HG02970 (cell line): ENCODE data around the gene PANK2.
"Not testable (repeated sequence)": the region's sequence is repeated elsewhere in the genome, so short reads cannot be mapped to it uniquely, and the experiment has no call there.

Experiments used
- ATAC-seq: cut with Tn5 transposase; IDR thresholded peaks from one replicate; pipeline ENCODE4 v1.9.1; 2021; ENCODE audit warnings: mild to moderate bottlenecking, moderate library complexity, moderate number of reproducible peaks; ENCODE audit not compliant: unreplicated experiment, low FRiP score

PANK2 gene

GRCh38 chr20:3925113-3925695, 36.0 kb downstream of the PANK2 start:
- ATAC-seq, result no peak

DNA sequence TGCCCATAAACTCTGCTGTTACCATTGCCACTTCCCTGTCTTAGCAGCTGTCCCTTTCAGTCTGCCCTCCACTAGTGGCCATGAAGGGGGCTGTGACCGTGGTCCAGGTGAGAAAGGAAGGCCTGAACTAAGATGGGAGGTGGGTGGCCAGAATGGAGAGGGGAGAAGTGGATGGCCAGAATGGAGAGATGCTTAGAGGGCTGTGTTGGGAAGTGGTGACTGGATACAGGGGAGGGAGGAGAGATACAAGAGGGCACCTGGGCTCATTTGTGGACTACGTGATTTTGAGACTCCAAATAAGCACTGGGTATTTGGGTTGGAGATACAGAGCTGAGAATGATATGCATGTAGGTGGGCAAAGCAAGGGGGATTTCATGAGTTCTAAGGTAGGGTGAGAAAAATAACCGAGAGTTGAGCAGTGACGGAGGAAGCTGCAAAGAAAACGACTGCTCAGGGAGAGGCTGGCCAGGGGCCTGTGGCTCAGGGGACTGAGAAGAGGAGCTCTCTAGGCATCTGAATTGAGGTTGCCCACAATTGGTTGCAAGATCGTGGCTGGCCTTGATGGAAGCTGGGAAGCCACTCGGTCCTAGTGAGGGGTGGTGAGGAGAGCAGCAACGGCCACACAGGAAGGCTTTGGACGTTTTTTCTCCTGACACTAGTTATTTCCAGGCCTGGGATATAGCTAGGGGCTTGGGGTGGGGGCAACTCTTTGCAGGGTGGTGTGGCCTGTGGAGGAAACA, 36.9 kb downstream of the PANK2 start:
- ATAC-seq, result no peak

DNA sequence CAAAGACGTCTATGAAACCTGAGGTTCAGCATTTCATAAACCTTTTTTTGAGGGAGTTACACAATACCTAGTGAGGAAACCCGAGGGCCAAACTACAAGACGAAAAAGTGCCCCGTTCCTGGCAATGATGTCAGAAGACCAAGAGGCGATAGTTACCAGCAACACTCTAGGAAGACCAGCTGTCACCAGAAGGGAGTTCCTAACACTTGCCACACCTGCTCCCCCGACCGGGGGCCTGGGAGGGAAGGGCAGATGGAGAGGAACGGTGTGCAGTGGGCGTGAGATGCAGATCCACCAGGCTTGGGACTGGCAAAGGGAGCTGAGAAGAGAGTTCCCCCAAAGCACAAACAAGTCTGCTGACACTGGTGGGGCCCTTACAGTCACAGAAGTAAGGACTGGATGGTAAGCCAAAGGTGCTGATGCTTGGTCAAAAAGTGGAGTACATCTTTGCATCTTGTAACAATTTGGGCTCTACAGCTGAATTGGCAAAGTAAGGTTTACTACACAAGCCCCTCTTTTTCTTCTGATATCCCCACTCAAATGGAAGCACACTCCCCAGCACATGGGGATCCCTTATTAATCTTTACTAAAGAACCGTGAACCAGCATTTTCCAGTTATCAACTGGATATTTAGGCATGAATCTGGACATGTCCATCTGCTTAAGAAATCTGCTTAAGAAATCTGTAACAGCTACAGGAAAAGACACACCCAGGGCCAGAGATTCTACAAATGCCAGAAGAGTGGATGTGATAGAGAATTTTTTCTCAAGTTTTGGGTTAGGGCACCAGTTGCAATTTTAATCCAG, 38.5 kb downstream of the PANK2 start:
- no peak for ATAC-seq

GRCh38 chr20:3929713-3930060, 40.5 kb downstream of the PANK2 start:
- ATAC-seq, result no peak

DNA sequence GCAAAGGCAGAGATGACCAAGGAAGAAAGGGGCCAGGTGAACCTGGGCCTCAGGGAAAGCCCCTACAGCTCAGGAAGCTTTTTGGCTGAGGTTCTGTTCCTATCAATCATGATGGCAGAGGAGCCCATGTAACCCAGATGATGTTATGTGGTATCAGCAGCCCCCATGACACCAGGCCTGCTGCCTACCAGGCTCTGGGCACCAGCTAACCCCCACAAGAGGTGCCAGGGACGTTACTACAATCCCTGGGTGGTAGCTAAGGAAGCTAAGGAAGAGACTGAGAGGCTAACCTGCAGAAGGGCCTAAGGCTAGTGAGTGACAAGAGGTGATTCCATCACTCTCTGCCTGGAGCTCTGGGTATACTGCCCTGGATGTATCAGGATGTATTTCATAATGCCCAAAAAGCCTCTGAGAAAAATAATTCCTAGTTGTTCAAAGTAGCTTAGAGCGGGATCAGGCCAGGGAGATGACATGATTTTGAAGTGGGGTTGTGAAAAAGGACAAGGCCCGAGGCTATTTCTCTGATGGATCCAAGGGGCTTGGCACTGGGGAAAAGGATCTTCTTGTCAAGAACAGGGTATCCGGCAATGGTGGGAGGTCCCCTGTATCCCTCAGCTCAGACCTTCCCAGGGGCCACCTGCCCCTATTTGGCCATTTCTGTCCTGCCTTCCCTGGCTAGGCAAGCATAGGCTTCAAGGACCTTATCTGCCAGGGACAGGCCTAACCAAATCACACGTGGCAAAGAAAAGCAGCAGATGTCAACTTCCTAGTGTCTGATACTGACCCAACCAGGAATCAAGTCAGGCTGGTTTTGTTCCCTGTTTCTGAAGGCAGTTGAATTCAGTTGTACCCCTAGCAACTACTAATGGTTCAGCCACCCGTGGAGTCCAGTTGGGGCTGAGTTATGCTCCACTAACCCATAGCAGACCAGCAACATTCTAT, 41.3 kb downstream of the PANK2 start:
- ATAC-seq, result no peak

GRCh38 chr20:3931664-3932063, 42.5 kb downstream of the PANK2 start:
- ATAC-seq, result no peak

DNA sequence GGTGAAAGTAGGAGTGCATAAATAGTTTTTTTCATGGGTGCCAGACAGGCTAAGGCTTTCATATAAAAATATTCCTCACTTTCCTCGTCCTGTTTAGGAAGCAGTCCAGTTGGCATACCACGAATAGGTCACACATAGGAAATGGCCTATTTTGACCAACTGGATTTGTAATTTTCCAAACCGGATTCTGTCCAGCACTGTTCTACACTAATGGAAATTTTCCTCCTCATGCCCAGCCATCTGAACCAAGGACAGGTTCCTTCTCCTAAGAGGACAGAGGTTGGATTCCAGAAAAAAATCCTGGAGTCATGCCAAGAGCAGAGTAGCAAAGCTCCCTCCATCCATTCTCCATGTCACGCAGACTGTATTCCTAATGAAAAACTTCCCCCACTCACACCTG, 43.1 kb downstream of the PANK2 start:
- ATAC-seq, result no peak

DNA sequence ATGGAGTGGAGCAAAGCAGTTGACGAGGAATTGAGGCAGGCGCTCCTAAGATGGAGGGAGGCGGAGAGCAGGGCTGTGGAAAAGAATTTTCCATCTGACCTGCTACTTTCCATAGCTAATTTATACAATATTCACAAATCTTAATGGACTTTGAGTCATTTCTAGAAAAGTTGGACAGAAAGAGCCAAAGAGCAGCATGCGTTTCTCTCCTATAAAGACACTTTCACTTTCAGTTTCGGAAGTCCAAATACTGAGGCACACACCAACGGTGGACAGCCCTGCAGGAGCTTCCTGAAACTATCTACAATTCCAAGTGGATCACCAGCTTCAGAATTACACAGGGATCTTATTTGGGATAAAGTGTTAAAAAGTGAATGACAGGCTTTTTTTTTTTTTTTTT, 43.5 kb downstream of the PANK2 start:
- ATAC-seq, result no peak

- ATAC-seq, result no peak
Measured at GRCh38 chr20:3933218-3933617, 44.0 kb downstream of the PANK2 start.

DNA sequence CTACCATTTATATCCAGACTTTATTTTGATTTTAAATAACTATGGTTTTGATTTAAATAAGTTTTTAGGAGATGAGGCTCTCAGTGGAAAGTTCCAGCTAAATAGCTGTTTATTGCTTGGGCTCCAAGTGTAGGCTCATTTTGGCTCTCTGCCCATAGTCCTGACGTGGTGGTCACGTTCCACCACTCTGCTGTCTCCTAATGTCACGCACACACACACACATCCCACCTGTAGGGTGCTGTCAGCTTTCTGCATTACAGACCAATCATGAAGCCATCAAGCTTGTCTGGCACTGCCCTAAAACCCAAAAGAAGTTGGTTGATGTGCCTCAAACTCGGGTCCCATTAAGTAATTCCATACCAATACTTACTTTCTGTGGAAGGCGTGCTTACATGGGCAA, 45.4 kb downstream of the PANK2 start:
- no peak for ATAC-seq

GRCh38 chr20:3935295-3935955, 46.2 kb downstream of the PANK2 start:
- no peak for ATAC-seq

DNA sequence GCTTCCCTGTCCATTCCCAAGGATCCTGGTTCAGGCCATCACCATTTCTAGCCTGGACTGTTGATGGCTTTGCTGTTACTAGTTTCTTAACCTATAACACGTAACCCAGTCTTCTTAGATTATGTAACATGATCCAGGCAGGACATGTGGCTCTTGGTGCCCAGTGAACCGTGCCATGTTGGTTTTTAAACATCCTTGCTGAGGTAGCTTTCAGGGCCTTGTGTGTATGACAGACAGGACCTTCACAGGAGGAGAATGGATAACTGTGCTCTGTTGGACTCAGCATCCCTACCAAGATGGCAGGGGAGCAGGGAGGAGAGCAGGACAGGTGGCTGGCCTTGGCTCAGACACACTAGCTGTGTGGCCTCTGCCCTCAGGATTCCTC, 46.8 kb downstream of the PANK2 start:
- ATAC-seq, result no peak

DNA sequence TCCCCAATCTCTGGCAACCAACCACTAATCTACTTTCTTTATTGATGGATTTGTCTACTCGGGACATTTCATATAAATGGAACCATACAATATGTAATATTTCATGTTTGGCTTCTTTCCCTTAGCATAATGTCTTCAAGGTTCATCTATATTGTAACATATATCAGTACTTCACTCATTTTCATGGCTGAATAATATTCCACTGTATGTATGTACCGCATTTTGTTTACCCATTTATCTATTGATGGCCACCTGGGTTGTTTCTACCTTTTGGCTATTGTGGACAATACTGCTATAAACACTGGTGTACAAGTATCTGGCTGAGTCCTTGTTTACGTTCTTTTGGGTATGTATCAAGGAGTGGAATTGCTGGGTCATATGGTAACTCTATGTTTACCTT, 48.4 kb downstream of the PANK2 start:
- ATAC-seq, result no peak

GRCh38 chr20:3940905-3941304, 51.7 kb downstream of the PANK2 start:
- no peak for ATAC-seq

GRCh38 chr20:3946666-3947065, 57.5 kb downstream of the PANK2 start:
- ATAC-seq, result not testable (repeated sequence)

GRCh38 chr20:3964719-3965118, 75.5 kb downstream of the PANK2 start:
- ATAC-seq, result no peak

DNA sequence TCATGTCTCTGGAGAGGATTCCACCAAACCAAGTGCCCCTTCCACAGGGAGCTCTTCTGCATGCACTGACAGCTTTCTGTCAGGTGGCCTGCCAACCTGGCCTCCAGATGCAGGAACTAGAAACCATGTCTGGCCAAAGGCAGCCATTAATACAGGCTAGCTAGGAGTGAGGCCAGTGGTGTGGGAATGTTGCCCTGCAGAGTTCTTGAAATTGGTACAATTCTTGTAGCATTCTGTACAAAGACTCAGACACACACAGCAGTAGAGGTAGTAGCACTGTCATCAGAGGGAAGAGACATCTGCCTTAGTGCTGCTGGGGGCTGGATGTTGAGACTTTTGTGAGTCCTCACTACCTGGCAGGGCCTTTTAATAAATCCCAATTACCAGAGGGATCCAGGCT, 77.4 kb downstream of the PANK2 start:
- ATAC-seq, result no peak

DNA sequence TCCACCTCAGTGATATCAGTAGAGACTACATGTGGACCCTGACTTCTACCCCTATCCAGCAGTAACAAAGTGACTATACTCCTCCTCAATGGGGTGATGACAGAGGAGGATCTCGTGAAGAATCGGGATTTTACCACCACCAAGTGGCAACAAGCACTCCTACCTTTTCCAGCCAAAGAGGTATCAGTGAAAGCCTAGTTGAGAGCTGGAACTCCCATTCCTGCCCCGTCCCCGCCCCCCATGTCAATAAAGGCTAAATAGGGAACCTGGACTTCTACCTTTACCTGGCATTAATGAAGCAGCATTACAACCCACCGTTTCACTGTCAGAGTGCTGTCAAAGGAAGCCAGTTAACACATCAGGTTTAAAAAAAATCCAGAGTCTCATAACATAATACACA, 80.8 kb downstream of the PANK2 start:
- ATAC-seq, result no peak

DNA sequence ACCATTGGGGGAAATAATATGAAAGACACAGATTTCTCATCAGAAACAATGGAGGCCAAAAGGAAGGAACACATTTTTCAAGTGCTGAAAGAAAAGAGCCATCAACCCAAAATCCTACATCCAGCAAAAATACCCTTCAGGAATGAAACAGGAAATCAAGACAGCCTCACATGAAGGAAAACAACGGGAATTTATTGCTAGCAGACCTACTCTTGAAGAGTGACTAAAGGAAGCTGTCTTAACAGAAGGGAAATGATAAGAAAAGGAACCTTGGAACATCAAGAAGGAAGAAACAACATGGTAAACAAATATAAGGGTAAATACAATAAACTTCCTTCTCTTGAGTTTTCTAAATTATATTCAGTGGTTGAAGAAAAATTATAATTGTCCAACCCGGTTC, 82.0 kb downstream of the PANK2 start:
- no peak for ATAC-seq

DNA sequence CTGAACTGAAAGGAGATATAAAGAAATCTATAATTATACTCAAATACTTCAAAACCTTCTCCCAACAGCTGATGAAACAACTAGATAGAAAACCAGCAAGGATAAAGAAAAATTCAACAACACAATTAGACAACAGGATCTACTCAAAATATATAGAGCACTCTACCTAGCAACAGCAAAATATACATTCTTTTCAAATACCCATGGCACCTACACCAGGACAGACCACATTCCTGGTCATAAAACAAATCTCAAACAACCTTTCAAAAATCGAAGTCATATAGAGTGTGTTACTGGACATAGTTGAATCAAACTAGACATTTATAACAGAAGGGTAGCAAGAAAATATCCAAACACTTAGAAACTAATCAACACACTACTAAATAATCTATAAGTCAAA, 83.0 kb downstream of the PANK2 start:
- ATAC-seq, result no peak
